ENCODE results near the gene ALOX5. TPM values are rescaled to one million over a fixed set of nuclear protein-coding genes. Genes with fewer than 3 reads are reported as not detected.

Gene ALOX5
- total RNA-seq, 1 experiment from 2014 or later, result 0.11 TPM

- Histone ChIP-seq H3K9me2 (replicated peaks; ENCODE audit: low read length) (no peaks in the 10 kb centered on the region), H3K27ac (ENCODE audit: low read length) (no peak overlapping the region), H3K4me1 (ENCODE audit: insufficient read depth, low read length) (peaks cover 24% of the 10 kb centered on the region), H3K36me3 (ENCODE audit: low read depth, low read length) (no peaks in the 10 kb centered on the region), H4K20me1 (ENCODE audit: low read length) (no peaks in the 10 kb centered on the region), H3K27me3 (ENCODE audit: low read length) (peaks cover 75% of the 10 kb centered on the region), H3K9ac (ENCODE audit: low read length) (no peak overlapping the region), H3K4me2 (ENCODE audit: low read length) (peak overlapping the region; percentile 74), H3F3A (ENCODE audit: low read length, unreplicated experiment) (no peaks in the 10 kb centered on the region), H3K4me3 (ENCODE audit: low read length) (peak overlapping the region; percentile 52), H3K79me2 (ENCODE audit: low read length) (no peaks in the 10 kb centered on the region), H3K9me3 (ENCODE audit: low read length) (no peaks in the 10 kb centered on the region), H2AFZ (ENCODE audit: low read length) (peak overlapping the region; percentile 70)
- TF ChIP-seq CTCF (conservative IDR thresholded peaks at IDR 0.05; ENCODE audit: low read depth, low read length) (no peak), EZH2phosphoT487 (IDR thresholded peaks at IDR 0.05; ENCODE audit: borderline replicate concordance, low read length) (no peak), EZH2 (IDR thresholded peaks at IDR 0.05; ENCODE audit: low read length, unreplicated experiment) (peak; percentile 89)
- ChIA-PET POLR2A (ENCODE audit: unreplicated experiment) (no interaction called here), CTCF (no interaction called here)
- peak; percentile 5; the same call in 1 of the 2 replicates for ATAC-seq
- intact Hi-C loops (cut with micrococcal nuclease), result no loop called here
- BruUV-seq (replicated peaks), result no TSS peak
- DNase-seq, result no peak
Observed at GRCh38 chr10:45373003-45373575, 927 bp upstream of the ALOX5 start.

- no peak for TF ChIP-seq EZH2phosphoT487 (IDR thresholded peaks at IDR 0.05; ENCODE audit: borderline replicate concordance, low read length)
- no peak for TF ChIP-seq CTCF (conservative IDR thresholded peaks at IDR 0.05; ENCODE audit: low read depth, low read length)
- peak; percentile 59 for TF ChIP-seq EZH2 (IDR thresholded peaks at IDR 0.05; ENCODE audit: low read length, unreplicated experiment)
- Histone ChIP-seq H3K36me3 (ENCODE audit: low read depth, low read length) (no peaks in the 10 kb centered on the region), H3K27me3 (ENCODE audit: low read length) (peaks cover 72% of the 10 kb centered on the region), H3K4me2 (ENCODE audit: low read length) (peak overlapping the region; percentile 92), H2AFZ (ENCODE audit: low read length) (peak overlapping the region; percentile 81), H3K4me3 (ENCODE audit: low read length) (peak overlapping the region; percentile 58), H3K9me3 (ENCODE audit: low read length) (no peaks in the 10 kb centered on the region), H3K9me2 (replicated peaks; ENCODE audit: low read length) (no peaks in the 10 kb centered on the region), H3F3A (ENCODE audit: low read length, unreplicated experiment) (no peaks in the 10 kb centered on the region), H4K20me1 (ENCODE audit: low read length) (no peaks in the 10 kb centered on the region), H3K79me2 (ENCODE audit: low read length) (no peaks in the 10 kb centered on the region), H3K27ac (ENCODE audit: low read length) (no peak overlapping the region), H3K4me1 (ENCODE audit: insufficient read depth, low read length) (peaks cover 24% of the 10 kb centered on the region), H3K9ac (ENCODE audit: low read length) (no peak overlapping the region)
- POLR2A ChIA-PET (ENCODE audit: unreplicated experiment), result no interaction called here
- CTCF ChIA-PET, result no interaction called here
- ATAC-seq, result peak; percentile 80
- DNase-seq, result peak; percentile 64
- intact Hi-C loops (cut with micrococcal nuclease), result no loop called here
- no TSS peak for BruUV-seq (replicated peaks)
Observed at GRCh38 chr10:45374350-45375052, 485 bp downstream of the ALOX5 start.

- BruUV-seq (replicated peaks), result no TSS peak
- Histone ChIP-seq H4K20me1 (ENCODE audit: low read length) (no peaks in the 10 kb centered on the region), H3K9me3 (ENCODE audit: low read length) (no peaks in the 10 kb centered on the region), H3K9ac (ENCODE audit: low read length) (no peak overlapping the region), H3K4me2 (ENCODE audit: low read length) (peak overlapping the region; percentile 92), H3K27ac (ENCODE audit: low read length) (no peak overlapping the region), H3K27me3 (ENCODE audit: low read length) (peaks cover 66% of the 10 kb centered on the region), H3K9me2 (replicated peaks; ENCODE audit: low read length) (no peaks in the 10 kb centered on the region), H3F3A (ENCODE audit: low read length, unreplicated experiment) (no peaks in the 10 kb centered on the region), H3K4me1 (ENCODE audit: insufficient read depth, low read length) (peaks cover 24% of the 10 kb centered on the region), H3K79me2 (ENCODE audit: low read length) (no peaks in the 10 kb centered on the region), H3K36me3 (ENCODE audit: low read depth, low read length) (no peaks in the 10 kb centered on the region), H2AFZ (ENCODE audit: low read length) (0 out of 2 replicates have a peak overlapping the region, but pooled peaks have one; percentile 81), H3K4me3 (ENCODE audit: low read length) (peak overlapping the region; percentile 58; the same call in 1 of the 2 replicates)
- CTCF ChIA-PET, result no interaction called here
- intact Hi-C loops (cut with micrococcal nuclease), result no loop called here
- TF ChIP-seq EZH2 (IDR thresholded peaks at IDR 0.05; ENCODE audit: low read length, unreplicated experiment), result no peak
- no peak for DNase-seq
- POLR2A ChIA-PET (ENCODE audit: unreplicated experiment), result no interaction called here
- ATAC-seq, result no peak
Observed at GRCh38 chr10:45375101-45375500, 1.1 kb downstream of the ALOX5 start.
